Stimulated activated naive CD8-positive, alpha-beta T cell treated with anti-CD3 and anti-CD28 coated beads, Interleukin-15, amount 100 ng/mL, for 72 hours (primary cell): ENCODE measurements around the gene PTPRN2.
"Not testable (repeated sequence)": the region's sequence is repeated elsewhere in the genome, so short reads cannot be mapped to it uniquely, and the experiment has no call there.

Experiments used
- ATAC-seq: fragments of 150-1000 bp; cut with Tn5 transposase; 2 replicates; pipeline ENCODE4 v1.10.0; 2021; ENCODE audit warnings: mild to moderate bottlenecking, moderate library complexity
- DNase-seq, 2 donors: peaks; one replicate each; pipeline ENCODE4 v3.0.0; 2021 to 2022
- H3K27ac Mint-ChIP-seq, 2 donors: one replicate each; pipeline ENCODE4 v1.8.0; 2022; ENCODE audit warnings: mild to moderate bottlenecking in 2 of 2, mixed read lengths in 2 of 2, moderate library complexity in 2 of 2
- H3K27me3 Mint-ChIP-seq: one replicate; pipeline ENCODE4 v1.8.0; 2022; ENCODE audit warnings: mixed read lengths
- H3K4me1 Mint-ChIP-seq: one replicate; pipeline ENCODE4 v1.8.0; 2022; ENCODE audit warnings: mild to moderate bottlenecking, mixed read lengths
- H3K4me3 Mint-ChIP-seq, 2 donors: one replicate each; pipeline ENCODE4 v1.8.0; 2022; ENCODE audit warnings: mild to moderate bottlenecking in 2 of 2, mixed read lengths in 2 of 2, moderate library complexity in 1 of 2
- H3K9me3 Mint-ChIP-seq, 2 donors: one replicate each; pipeline ENCODE4 v1.8.0; 2022; ENCODE audit warnings: mixed read lengths in 2 of 2

PTPRN2 gene

DNA sequence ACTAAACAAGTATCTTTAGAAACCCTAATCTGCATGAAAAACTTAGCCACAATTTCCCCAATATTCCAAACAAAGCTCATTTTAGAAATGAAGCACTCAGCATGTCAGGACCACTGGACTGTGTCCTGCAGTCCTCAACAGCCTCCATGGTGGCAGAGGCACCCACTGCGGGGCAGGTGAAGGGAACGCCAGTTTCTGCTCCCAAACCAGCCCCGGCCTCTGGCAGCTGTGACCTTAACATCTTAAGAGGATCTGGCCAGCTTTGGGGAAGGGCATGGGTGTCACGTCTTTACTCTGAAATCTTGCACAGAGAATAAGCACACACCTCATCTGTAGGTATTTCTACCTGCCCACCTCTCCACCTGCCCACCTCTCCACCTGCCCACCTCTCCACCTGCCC, 988.1 kb downstream of the PTPRN2 start:
- Mint-ChIP-seq H3K9me3 (no peaks in the 10 kb centered on the region), H3K4me3 (no peak overlapping the region), H3K4me1 (peaks cover 8% of the 10 kb centered on the region), H3K27me3 (peaks cover 9% of the 10 kb centered on the region), H3K27ac (no peak overlapping the region)
- ATAC-seq = peak; percentile 35
- DNase-seq = no peak

DNA sequence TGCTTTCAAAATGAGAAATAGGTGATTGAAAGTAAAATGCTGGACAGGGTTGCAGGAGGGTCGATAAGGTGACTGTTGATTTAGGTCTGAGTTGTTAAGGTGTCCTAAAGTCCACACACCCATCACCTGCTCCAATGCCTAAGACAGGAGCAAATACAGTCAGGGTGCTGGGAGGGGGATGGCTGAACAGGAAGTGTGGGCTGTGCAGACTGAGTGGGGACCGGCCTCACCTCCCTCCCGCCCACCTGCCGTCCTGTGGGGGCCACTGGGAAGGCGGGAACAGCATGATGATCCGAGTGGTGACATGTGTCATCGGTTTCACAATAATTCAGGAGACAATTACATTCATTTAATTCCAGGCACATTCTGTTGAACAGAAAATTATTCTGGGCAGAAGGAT, 990.1 kb downstream of the PTPRN2 start:
- H3K9me3 Mint-ChIP-seq = no peaks in the 10 kb centered on the region
- DNase-seq = no peak
- ATAC-seq = no peak
- no peak overlapping the region for H3K27ac Mint-ChIP-seq
- peaks cover 8% of the 10 kb centered on the region for H3K4me1 Mint-ChIP-seq
- H3K4me3 Mint-ChIP-seq = no peak overlapping the region
- H3K27me3 Mint-ChIP-seq = peaks cover 28% of the 10 kb centered on the region

DNA sequence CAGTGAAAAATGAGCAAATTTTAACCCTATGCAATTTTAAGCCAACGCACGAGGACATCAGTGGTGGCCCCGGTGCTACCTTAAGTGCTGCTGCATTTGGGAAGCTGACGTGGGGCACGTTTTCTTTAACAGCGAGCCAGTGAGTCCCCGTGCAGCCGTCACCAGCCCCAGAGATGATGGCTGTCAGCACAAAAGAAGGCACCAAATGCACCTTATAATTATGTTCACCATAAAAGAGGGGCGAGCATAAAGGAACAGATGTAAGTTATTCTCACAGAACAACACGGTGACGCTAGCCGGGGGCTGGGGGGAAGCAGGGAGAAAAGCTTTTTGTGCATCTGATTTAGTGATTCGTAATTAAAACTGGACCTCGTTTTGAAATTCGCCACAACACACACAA, 990.7 kb downstream of the PTPRN2 start:
- no peak for ATAC-seq
- H3K27ac Mint-ChIP-seq = no peak overlapping the region
- peaks cover 35% of the 10 kb centered on the region for H3K27me3 Mint-ChIP-seq

DNA sequence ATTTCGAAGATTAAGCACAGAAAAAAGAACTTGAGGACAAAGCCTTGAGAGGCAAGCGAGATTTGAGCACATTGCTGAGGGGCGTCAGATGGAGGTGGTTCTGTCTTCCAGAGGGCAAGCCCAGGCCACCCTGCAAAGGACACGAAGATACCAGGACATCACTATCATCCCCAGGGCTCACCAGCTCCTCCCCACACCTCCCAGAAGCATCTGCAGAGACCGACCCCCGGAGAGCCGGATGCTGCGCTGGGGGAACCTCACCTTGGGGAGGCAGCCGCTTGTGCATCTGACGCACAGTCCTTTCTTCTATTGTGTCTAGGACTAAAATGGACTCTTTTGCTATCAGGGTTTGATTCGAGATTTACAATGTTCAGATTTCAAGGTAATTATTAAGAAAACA, 991.2 kb downstream of the PTPRN2 start:
- H3K27ac Mint-ChIP-seq = no peak overlapping the region
- no peak for DNase-seq
- no peak overlapping the region for H3K4me3 Mint-ChIP-seq
- ATAC-seq = no peak
- H3K27me3 Mint-ChIP-seq = peaks cover 39% of the 10 kb centered on the region
- peaks cover 8% of the 10 kb centered on the region for H3K4me1 Mint-ChIP-seq
- H3K9me3 Mint-ChIP-seq = no peaks in the 10 kb centered on the region

More for the DNA sequence above, 990.7 kb downstream of the PTPRN2 start:
- H3K4me1 Mint-ChIP-seq = peaks cover 8% of the 10 kb centered on the region
- no peak overlapping the region for H3K4me3 Mint-ChIP-seq
- no peaks in the 10 kb centered on the region for H3K9me3 Mint-ChIP-seq
- DNase-seq = no peak

DNA sequence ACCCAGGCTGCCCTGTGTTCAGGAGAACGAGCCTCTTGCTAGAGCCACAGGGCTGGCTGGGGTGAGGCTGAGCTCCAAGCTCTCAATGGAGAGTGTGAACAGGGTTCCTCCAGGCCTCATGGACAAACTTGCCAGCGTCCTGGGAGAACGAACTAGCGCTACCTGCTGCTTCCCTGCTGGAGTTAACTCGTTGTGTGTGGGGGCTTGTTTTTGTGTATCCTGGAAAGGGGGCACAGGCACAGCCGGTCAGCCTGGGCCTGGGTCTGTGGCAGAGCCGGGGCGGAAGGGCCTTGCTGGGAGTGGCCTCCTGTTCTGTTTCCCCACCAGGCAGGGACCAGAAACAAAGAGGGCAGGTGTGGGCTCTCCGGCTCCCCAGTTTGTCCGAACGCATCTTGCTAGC, 991.6 kb downstream of the PTPRN2 start:
- ATAC-seq = no peak
- H3K9me3 Mint-ChIP-seq = no peaks in the 10 kb centered on the region
- H3K27me3 Mint-ChIP-seq = peaks cover 42% of the 10 kb centered on the region
- H3K27ac Mint-ChIP-seq = no peak overlapping the region
- H3K4me3 Mint-ChIP-seq = no peak overlapping the region
- H3K4me1 Mint-ChIP-seq = peaks cover 8% of the 10 kb centered on the region
- DNase-seq = no peak

DNA sequence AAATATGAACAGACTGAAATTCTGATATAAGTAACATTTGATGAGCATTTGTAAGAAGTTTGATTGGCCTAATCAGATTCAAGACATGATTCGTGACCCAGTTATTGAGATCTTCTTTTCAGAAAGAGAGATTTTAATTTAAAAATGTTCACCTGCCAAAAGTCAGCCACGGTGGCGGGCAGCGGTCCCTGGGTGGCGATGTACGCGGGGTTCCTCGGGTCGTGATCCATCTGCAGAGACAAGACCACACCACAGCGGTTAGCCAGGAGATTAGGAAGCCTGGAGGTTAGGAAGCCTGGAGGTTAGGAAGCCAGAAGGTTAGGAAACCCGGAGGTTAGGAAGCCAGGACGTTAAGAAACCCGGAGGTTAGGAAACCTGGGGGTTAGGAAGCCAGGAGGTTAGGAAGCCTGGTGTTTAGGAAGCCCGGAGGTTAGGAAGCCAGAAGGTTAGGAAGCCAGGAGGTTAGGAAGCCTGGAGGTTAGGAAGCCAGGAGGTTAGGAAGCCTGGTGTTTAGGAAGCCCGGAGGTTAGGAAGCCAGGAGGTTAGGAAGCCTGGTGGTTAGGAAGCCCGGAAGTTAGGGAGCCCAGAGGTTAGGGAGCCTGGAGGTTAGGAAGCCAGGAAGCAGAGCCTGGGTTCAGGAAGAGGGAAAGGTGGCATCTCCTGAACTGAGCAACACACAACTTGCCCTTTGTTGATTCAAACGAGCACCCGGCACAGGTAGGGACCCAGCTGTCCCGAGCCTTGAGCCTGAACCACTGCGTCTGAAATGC, 992.4 kb downstream of the PTPRN2 start:
- H3K27me3 Mint-ChIP-seq = peaks cover 50% of the 10 kb centered on the region
- ATAC-seq (no peak), DNase-seq (no peak)
- no peaks in the 10 kb centered on the region for H3K9me3 Mint-ChIP-seq
- no peak overlapping the region for H3K4me3 Mint-ChIP-seq
- peaks cover 8% of the 10 kb centered on the region for H3K4me1 Mint-ChIP-seq
- H3K27ac Mint-ChIP-seq = no peak overlapping the region

DNA sequence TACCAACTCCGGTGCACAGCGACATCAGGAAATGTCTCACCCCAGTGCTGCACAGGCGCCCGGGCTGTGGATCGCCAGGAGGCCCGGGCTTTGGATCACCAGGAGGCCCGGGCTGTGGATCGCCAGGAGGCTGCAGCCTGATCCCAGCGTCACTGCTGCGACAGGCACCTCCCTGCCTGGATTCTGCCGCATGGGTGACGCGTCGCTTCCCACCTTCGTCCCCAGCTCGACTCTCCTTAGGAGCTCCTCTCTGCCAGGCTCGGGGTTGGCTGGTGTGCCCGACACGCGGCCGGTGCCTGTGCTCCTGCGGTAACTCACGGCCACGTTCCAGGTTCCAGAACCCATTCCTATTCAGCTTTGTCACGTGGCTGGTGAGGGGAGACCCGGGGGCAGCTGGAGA, 993.3 kb downstream of the PTPRN2 start:
- peaks cover 58% of the 10 kb centered on the region for H3K27me3 Mint-ChIP-seq
- H3K9me3 Mint-ChIP-seq = no peaks in the 10 kb centered on the region
- H3K4me3 Mint-ChIP-seq = no peak overlapping the region
- no peak overlapping the region for H3K27ac Mint-ChIP-seq
- H3K4me1 Mint-ChIP-seq = peaks cover 8% of the 10 kb centered on the region
- DNase-seq (no peak), ATAC-seq (no peak)

DNA sequence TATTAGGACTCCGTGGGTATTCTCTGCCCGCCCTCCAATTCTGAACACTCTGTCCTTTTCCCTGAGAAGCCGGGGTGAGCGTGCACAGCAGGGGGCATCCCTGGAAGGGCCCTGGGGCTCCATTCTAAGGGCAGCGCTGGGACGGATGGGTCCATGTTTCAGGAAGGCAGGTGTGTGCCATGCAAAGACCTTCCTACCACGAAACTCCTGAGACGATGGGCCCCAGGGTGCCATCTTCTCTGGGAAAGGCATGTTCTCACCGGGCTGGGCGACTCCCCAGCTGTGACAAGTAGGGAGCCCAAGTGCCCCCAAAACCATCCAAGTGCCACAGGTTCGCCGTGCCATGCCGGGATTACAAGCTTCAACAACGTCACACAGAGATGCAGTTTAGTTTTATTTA, 994.1 kb downstream of the PTPRN2 start:
- H3K9me3 Mint-ChIP-seq = no peaks in the 10 kb centered on the region
- H3K4me3 Mint-ChIP-seq = no peak overlapping the region
- no peak for DNase-seq
- ATAC-seq = no peak
- peaks cover 8% of the 10 kb centered on the region for H3K4me1 Mint-ChIP-seq
- peaks cover 61% of the 10 kb centered on the region for H3K27me3 Mint-ChIP-seq
- peak overlapping the region in 1 of 2 donors; percentile 78 for H3K27ac Mint-ChIP-seq

DNA sequence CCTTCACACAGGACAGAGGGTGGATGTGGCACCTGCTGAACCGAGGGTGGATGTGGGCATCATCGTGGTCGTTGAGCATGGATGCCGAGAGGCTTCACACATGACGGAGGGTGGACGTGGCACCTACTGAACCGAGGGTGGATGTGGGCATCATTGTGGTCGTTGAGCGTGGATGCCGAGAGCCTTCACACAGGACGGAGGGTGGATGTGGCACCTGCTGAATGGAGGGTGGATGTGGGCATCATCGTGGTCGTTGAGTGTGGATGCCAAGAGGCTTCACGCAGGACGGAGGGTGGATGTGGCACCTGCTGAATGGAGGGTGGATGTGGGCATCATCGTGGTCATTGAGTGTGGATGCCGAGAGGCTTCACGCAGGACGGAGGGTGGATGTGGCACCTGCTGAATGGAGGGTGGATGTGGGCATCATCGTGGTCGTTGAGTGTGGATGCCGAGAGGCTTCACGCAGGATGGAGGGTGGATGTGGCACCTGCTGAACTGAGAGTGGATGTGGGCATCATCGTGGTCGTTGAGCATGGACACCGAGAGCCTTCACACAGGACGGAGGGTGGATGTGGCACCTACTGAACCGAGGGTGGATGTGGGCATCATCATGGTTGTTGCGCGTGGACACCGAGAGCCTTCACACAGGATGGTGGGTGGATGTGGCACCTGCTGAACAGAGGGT, 994.8 kb downstream of the PTPRN2 start:
- ATAC-seq, H3K4me1 Mint-ChIP-seq, H3K4me3 Mint-ChIP-seq, H3K9me3 Mint-ChIP-seq, DNase-seq: not testable (repeated sequence)
- peaks cover 61% of the 10 kb centered on the region for H3K27me3 Mint-ChIP-seq
- H3K27ac Mint-ChIP-seq = peak overlapping the region in 1 of 2 donors; percentile 64

DNA sequence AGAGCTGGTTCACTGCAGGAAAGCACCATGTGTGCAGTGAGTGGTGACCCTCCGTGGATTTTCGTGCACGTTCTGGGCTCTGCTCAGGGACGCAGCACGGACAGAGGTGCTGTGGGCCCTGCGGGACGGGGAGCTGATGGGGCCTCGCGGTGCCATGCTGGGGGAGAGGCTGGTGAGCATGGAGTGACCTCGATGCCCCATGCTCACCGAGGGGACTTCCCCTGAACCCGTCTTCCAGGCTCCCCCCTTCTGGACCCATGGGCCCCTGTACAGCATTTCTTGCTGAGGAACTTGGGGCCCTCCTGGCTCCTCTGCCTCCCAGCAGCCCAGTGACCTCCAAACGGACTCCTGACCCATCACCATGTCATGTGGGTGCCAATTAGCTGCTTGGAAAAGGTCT, 997.1 kb downstream of the PTPRN2 start:
- Mint-ChIP-seq H3K4me3 (no peak overlapping the region), H3K4me1 (peaks cover 3% of the 10 kb centered on the region), H3K9me3 (peaks cover 0 to 2% of the 10 kb centered on the region in 2 donors), H3K27me3 (peaks cover 79% of the 10 kb centered on the region), H3K27ac (no peak overlapping the region)
- ATAC-seq = no peak
- no peak for DNase-seq

DNA sequence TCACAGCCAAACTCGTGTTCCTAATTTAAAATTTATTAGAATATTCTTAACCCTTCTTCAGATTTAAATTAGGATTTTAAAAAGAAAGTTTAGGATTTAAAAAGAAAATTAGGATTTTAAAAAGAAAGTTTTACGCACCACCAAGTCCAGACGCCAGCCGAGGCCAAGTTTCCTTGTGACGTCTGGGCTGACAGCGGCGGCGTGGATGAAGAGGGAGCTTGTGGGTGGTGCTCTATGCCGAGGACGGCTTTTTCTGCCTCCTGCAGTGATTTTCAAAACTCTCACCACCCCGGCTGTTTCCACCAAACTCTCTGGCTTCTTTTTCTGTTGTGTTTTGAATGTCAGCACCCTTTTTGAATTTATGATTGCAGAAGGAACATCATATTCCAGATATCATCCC, 997.9 kb downstream of the PTPRN2 start:
- peaks cover 0 to 6% of the 10 kb centered on the region in 2 donors for H3K9me3 Mint-ChIP-seq
- DNase-seq (no peak), ATAC-seq (no peak)
- no peak overlapping the region for H3K4me3 Mint-ChIP-seq
- H3K27me3 Mint-ChIP-seq = peaks cover 80% of the 10 kb centered on the region
- H3K27ac Mint-ChIP-seq = no peak overlapping the region
- H3K4me1 Mint-ChIP-seq = peaks cover 10% of the 10 kb centered on the region

DNA sequence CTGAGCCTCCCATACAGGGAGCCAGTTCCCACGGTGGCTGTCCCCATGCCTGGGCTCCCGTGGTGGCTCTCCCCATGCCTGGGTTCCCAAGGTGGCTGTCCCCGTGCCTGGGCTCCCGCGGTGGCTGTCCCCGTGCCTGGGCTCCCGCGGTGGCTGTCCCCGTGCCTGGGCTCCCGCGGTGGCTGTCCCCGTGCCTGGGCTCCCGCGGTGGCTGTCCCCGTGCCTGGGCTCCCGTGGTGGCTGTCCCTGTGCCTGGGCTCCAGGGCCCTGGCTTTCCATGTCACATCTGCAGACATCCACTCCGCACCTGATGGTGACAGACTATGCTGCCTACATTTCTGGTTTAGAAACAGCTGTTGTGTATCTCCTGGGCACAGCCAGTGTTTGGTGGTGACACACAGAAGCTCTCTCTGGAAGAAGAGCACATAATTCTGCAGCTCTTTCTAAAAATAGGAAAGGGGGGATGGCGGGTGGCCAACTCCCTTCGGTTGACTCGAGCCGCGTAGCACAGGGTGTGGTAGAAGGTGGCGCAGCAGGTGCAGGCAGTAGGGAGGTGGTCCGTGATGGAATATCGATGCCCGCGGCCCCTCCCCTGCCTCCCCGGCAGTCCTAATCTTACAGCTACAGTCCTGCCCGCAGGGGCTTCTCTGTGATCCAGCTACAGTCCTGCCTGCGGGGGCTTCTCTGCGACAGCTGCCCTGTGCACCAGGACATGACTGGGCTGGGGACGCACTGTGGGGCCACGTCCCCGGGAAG, 999.6 kb downstream of the PTPRN2 start:
- H3K4me3 Mint-ChIP-seq = no peak overlapping the region
- DNase-seq (no peak), ATAC-seq (peak; percentile 35)
- H3K9me3 Mint-ChIP-seq = peaks cover 0 to 6% of the 10 kb centered on the region in 2 donors
- peaks cover 75% of the 10 kb centered on the region for H3K27me3 Mint-ChIP-seq
- H3K4me1 Mint-ChIP-seq = peaks cover 14% of the 10 kb centered on the region
- no peak overlapping the region for H3K27ac Mint-ChIP-seq

DNA sequence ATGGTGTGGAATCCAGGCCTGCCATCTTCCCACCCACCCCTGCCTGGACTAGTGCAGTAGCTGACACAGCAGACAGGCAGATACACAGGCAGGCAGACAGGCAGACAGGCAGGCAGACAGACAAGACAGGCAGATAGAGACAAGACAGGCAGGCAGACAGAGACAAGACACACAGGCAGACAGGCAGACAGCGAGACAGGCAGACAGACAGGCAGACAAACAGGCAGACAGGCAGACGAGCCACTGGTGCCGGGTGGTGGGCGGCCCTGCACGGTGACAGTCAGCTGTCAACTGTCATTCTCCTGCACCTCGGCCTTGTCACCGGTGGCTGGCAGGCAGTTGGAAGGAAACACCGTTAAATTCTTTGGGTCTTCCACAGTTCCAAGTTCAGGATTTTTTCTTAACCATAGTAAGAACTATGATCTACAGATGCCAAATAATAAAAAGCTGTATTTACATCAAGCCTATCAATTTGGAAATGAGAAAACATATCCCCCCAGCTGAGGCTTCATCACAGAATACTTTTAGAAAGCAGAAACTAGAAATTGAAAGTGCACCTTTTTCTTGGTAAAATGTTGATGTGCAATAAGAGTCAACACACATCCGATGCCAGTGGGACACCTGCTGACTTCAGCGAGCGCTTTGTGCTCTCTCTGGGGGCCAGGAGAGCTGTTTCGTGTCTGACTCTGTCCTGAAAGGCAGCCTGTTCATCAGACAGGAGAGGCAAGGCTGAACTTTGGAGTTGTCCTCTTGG, 1000.4 kb downstream of the PTPRN2 start:
- H3K9me3 Mint-ChIP-seq = peaks cover 0 to 6% of the 10 kb centered on the region in 2 donors
- no peak for DNase-seq
- no peak overlapping the region for H3K4me3 Mint-ChIP-seq
- peaks cover 14% of the 10 kb centered on the region for H3K4me1 Mint-ChIP-seq
- peaks cover 72% of the 10 kb centered on the region for H3K27me3 Mint-ChIP-seq
- H3K27ac Mint-ChIP-seq = no peak overlapping the region
- ATAC-seq = no peak

DNA sequence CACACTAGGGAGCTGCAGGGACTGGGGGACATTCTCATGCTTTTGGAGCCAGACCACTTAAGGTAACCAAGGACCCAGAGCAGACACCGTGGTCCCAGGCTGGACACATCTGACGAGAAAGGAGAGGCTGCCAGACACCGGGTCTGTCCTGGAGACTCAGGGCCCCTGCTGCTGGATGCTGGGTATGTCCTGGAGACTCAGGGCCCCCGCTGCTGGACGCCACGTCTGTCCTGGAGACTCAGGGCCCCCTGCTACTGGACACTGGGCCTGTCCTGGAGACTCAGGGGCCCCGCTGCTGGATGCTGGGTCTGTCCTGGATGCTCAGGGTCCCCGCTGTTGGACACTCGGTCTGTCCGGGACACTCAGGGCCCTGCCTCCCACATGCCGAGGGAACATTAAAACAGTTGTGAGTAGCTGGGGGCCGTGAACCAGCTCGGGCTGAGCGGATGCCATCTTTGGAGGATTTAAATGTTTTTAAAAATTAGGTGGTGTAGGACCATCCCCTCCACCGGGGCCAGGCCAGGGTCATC, 1001.1 kb downstream of the PTPRN2 start:
- peaks cover 0 to 6% of the 10 kb centered on the region in 2 donors for H3K9me3 Mint-ChIP-seq
- no peak overlapping the region for H3K4me3 Mint-ChIP-seq
- peaks cover 72% of the 10 kb centered on the region for H3K27me3 Mint-ChIP-seq
- ATAC-seq = peak; percentile 11
- DNase-seq = no peak
- peaks cover 14% of the 10 kb centered on the region for H3K4me1 Mint-ChIP-seq
- no peak overlapping the region for H3K27ac Mint-ChIP-seq
